HG02885 (cell line): ENCODE data around the gene DCDC1.

Source experiments
- ATAC-seq: cut with Tn5 transposase; IDR thresholded peaks from one replicate; pipeline ENCODE4 v1.9.1; 2021; ENCODE audit warnings: mild to moderate bottlenecking; ENCODE audit not compliant: unreplicated experiment, poor library complexity

The DCDC1 gene

GRCh38 chr11:31369348-31370329, at the start of gene DCDC1, which contains the start of gene DNAJC24:
DCDC1 (minus strand) TSS chr11:31369739; CDS start chr11:31328280, 41,459 bp downstream.
DNAJC24 (plus strand) TSS chr11:31369860; CDS start chr11:31370749, 889 bp downstream.
- peak; percentile 99 for ATAC-seq

DNA sequence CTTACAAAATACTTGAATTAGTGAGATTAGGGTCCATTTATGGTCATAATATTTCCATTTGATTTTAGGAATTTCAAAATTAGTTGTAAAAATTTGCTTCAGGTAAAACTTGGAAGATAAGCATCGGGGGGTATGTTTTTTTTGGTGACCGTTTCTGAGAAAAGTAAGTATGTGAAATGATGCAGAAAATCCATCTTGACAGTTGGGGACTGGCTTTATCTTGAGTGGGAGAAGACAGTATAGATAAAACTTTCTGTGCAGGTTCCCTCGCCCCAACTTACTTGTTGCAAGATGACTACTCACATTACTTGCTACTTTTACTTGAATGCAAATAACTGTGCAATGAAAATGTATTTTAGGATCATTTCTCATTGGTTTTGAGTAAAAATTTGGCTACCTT, 49.6 kb upstream of the DCDC1 start:
- no peak for ATAC-seq

DNA sequence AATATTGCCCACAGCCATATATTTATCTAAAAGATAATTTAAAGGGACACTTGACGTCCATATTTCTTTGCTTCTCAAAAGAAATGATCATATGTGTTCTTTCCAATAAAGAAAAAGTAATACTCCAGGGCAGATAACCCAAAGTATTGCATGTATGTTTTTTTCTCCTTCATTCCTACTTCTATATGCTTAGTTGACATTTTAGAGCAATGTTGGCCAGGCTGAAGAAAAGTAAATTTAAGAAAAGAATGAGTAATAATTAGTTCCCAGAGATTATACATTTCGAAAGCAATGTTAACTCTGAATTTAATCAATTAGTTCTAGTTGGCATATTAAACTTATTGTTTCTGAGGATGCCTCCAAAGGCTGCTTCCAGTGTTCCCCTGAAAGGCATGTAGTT, 48.3 kb upstream of the DCDC1 start:
- ATAC-seq, result no peak

GRCh38 chr11:31417357-31417756, 47.8 kb upstream of the DCDC1 start:
- ATAC-seq, result no peak

- ATAC-seq, result no peak
These were observed 45.9 kb upstream of the DCDC1 start for GRCh38 chr11:31415435-31415834.

DNA sequence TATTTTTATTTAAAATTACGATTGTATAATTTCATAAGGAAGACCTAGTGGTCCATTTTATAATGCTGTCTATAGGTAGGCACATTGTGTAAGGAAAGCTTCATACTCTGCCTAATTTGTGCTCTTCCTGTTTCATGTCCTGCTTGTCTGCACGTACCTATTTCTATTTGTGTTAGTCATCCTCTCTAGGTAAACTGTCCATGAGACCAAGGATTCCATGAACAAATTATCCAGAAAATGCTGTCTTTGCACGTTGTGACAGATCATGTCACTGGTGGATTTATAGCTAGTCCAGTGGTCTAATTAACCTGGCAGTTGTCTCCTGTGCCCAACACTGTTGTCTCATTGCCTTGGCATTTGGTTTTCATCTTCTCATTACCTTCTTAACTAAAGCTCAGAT, 44.8 kb upstream of the DCDC1 start:
- no peak for ATAC-seq

GRCh38 chr11:31412946-31413345, 43.4 kb upstream of the DCDC1 start:
- ATAC-seq, result no peak

- no peak for ATAC-seq
These were observed 38.7 kb upstream of the DCDC1 start for GRCh38 chr11:31408201-31408600.

DNA sequence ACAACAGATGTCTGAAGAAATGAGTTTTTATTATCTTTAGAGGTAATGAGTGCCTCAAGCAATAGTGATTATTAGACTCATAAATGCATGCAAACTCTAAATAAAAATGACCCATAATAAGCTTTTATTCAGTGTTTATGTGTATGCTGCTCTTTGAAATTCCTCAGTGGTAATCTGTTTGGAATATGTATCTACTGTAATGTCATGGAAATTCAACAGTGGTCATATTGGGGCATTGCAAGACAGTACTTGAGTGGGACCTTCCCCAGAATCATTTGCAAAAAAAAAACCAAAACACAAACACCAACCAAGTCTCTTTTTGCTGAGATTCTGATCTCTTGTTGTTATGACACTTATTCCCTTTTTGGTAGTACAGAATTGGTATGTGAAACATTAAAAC, 35.1 kb upstream of the DCDC1 start:
- ATAC-seq, result no peak

DNA sequence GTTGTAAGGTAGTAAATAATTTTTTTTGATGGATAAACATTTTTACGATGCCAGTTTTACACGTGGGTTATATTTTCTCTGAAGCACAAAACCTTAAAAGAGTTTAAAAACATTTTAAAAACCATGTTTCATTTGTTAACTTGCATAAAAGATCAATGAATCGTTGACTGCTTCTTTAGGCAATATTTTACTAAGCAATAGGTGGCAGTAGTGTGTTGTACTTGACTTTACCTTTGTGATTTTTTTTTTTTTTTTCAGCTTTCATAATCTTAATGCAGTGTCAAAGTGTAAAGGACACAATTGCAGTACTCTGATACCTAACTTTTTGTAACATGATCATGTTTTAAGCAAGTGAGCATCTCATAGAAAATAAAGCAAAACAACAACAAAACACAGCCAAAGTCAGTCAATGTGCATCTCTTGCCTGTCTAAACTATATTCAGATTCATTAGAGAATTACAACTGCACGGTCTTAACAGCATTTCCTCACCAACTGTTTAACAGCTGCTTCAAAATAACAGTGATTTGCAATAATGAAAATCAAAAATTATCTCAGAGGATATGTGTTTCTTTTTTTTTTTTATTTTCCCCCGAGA, 27.8 kb upstream of the DCDC1 start:
- ATAC-seq, result peak; percentile 55

GRCh38 chr11:31387379-31387778, 17.8 kb upstream of the DCDC1 start:
- ATAC-seq, result no peak

DNA sequence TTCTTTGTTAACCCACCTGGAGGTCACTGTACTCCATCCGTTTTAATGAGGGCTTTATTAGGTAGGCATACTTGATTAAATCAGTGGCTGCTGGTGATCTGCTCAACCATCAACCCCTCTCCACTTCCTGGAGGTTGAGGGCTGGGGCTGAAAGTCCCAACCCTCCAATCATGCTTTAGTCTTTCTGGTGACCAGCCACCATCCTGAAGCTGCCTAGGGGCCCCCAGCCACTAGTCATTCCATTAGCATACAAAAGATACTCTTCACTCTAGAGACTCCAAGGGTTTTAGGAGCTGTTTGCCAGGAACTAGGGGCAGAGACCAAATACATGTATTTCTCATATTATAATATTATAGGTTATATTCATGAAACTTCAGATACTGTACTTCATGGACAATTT, 13.6 kb upstream of the DCDC1 start:
- ATAC-seq, result no peak

- ATAC-seq, result no peak
These were observed 6.3 kb upstream of the DCDC1 start for GRCh38 chr11:31375879-31376278.

- ATAC-seq, result no peak
These were observed 2.7 kb downstream of the DCDC1 start for GRCh38 chr11:31366795-31367194.

DNA sequence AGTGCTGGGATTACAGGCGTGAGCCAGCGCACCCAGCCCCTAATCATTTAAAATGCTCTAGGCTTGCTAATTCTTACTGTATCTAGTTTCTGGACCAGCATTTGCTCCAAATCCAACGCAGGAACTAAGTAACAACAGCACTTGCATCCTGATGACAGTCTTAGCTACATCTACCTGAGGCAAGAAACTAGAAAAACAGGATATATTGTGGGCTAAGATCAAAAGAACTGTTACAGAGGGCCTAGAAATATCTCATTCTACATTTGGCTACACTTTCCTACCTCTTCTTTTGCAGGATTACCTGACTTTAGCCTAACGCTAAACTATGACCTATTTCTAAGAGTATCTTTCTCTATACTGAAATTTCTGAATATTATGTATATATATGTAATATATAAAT, 7.8 kb downstream of the DCDC1 start:
- ATAC-seq, result no peak

- no peak for ATAC-seq
These were observed 13.7 kb downstream of the DCDC1 start for GRCh38 chr11:31355817-31356216.

DNA sequence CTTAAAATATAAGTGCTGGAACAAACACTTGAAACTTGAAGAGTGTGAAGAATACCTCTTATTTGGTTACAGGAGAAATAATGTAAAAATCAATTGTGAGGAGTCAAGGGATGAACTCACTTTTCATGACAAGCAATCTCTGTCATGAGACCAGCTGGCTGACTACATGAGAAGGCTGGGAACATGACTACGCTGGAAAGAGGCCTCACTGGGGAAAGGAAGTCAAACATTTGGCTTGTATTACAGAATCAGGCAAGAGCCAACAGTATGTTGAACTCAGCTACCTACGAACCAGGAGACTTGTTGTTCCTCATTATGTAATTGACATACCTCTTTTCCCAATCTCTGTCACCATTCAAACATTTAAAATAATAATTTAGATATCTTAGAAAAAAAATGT, 14.4 kb downstream of the DCDC1 start:
- no peak for ATAC-seq

- ATAC-seq, result no peak
These were observed 18.4 kb downstream of the DCDC1 start for GRCh38 chr11:31351168-31351567.

DNA sequence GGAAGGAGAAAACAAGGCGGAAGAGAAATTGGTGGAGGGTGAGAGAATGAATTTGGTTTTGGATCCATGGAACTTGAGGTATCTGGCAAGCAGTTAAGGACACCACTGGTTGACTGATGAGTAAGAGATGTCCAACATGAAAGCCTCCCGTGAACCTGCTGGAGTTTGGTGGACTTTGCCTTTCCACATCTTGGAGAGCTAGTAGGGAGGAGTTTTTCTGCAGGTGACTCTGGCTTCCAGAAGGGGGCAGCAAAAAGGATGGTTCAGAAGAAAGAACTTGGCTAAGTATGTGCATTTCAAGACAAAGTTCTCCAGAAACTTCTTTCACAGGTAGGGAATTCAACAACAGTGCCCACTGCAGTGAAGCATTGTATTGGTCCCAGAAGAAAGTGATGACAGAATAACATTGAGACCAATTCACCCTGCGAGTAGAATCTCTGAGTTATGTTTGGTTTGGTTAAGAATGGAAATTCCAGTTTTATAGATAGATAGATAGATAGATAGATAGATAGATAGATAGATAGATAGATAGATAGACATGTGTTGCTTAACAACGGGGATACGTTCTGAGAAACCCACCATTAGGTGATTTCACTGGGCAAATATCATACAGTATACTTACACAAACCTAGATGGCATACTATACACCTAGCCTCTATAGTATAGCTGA, 28.5 kb downstream of the DCDC1 start:
- ATAC-seq, result peak; percentile 66

GRCh38 chr11:31337806-31338205, 31.7 kb downstream of the DCDC1 start:
- no peak for ATAC-seq

- no peak for ATAC-seq
These were observed 40.8 kb downstream of the DCDC1 start for GRCh38 chr11:31328697-31329096.
